Adrenal gland (tissue), 12 donors: Measurements from ENCODE around the gene PRDM16. TPM values are rescaled to one million over a fixed set of nuclear protein-coding genes. Genes with fewer than 3 reads are reported as not detected.

Experiments used
- DNase-seq, 7 donors: peaks; one replicate each; pipeline ENCODE4 v3.0.0-alpha.2; 2019 to 2020
- H3K27ac ChIP-seq, 5 donors: fragments of 200-600 bp; sonication (generic) in 4 of 5; 1 replicate in 3 of 5; 2 replicates in 2 of 5; pipeline versions ENCODE4 v1.5.1 to v1.8.0; 2016 to 2020; ENCODE audit warnings: mild to moderate bottlenecking in 1 of 5
- H3K27me3 ChIP-seq: fragments of 200-600 bp; 2 replicates; pipeline ENCODE4 v1.8.0; 2021
- H3K36me3 ChIP-seq, 2 donors: fragments of 200-600 bp; replicated peaks in 1 of 2; 1 replicate in 1 of 2; 2 replicates in 1 of 2; pipeline versions ENCODE4 v1.5.1 to v1.8.0; 2018 to 2022
- H3K4me1 ChIP-seq, 2 donors: fragments of 200-600 bp; replicated peaks in 1 of 2; 1 replicate in 1 of 2; 2 replicates in 1 of 2; pipeline versions ENCODE4 v1.5.1 to v1.8.0; 2018 to 2021
- H3K4me3 ChIP-seq, 4 donors: fragments of 200-600 bp; sonication (generic) in 3 of 4; one replicate each; pipeline ENCODE4 v1.5.1; 2016 to 2018
- H3K9me3 ChIP-seq, 3 donors: fragments of 200-600 bp; sonication (generic) in 1 of 3; replicated peaks in 1 of 3; 1 replicate in 2 of 3; 2 replicates in 1 of 3; pipeline versions ENCODE4 v1.5.1 to v1.8.0; 2016 to 2021
- POLR2A ChIP-seq, 2 donors: fragments of 450-650 bp; IDR thresholded peaks; one replicate each; pipeline ENCODE4 v1.6.1; 2017; ENCODE audit warnings: antibody characterized with exemption in 2 of 2, mild to moderate bottlenecking in 2 of 2, moderate library complexity in 1 of 2
- WGBS, 4 donors: extraction: QIAGEN DNeasy Blood & Tissue Kit in 2 of 4; methylation state at CpG; one replicate each; pipeline versions ENCODE4 v1.1.5 to v1.1.7; 2013 to 2017; 5-methylcytosine and 5-hydroxymethylcytosine counted together
- intact Hi-C, 2 donors: fragments of 100-400 bp; cut with DNase I; formaldehyde crosslinking; loops; one replicate each; pipeline versions ENCODE4 v1.14.1 to v1.15.0; 2022 to 2023
- polyA plus RNA-seq, 3 donors: library from polyadenylated mRNA; stranded (reverse); fragments of 200-250 nt in 2 of 3; fragments of 350-450 nt in 1 of 3; fragmentation: Illumina TruSeq in 1 of 3; extraction: RNeasy Lipid Tissue Mini Kit (QIAGEN cat#74804) in 1 of 3; gene quantifications; one replicate each; pipeline ENCODE4 v1.2.3, GENCODE V29; 2013 to 2014
- total RNA-seq, 9 donors: library from RNA; depleted of rRNA in 4 of 9; stranded (reverse); fragments of >200 nt in 4 of 9; fragments of 120-200 nt in 1 of 9; fragmentation: NEBNext Ultra II Directional in 1 of 9; extraction: Animal tissue kit (Norgen Biotek cat#: 25700) in 1 of 9; gene quantifications; one replicate each; pipeline versions ENCODE4 v1.1.0 to v1.2.4, GENCODE V29; 2013 to 2023
- TF ChIP-seq, protein P1 (sequence below), 6 experiments: fragments of 450-650 bp in 4 of 6; fragments of 200-600 bp in 2 of 6; sonication (generic) in 1 of 6; IDR thresholded peaks; 1 replicate in 5 of 6; 2 replicates in 1 of 6; pipeline versions ENCODE4 v1.5.1 to v1.8.0; 2016 to 2021; ENCODE audit warnings: antibody characterized with exemption in 6 of 6, mild to moderate bottlenecking in 2 of 6, moderate library complexity in 1 of 6
- donor health status: healthy with polysubstance abuse.
- donor health status: Bipolar disorder and iron deficiency.
- donor health status: DM: yes; HTN: yes; CAD: no.
- donor health status: DM: no; HTN: no; CAD: no.
- donor health status: DM: no; HTN: no; CAD: no.
- donor health status: DM: yes; HTN: yes; CAD: no.

PRDM16 gene
- total and polyA plus RNA-seq, 12 donors = 0.04 to 2.8 (median 0.61) TPM; not detected in 1

GRCh38 chr1:3082571-3083516 lies 13.8 kb downstream of the PRDM16 start:
- Histone ChIP-seq H3K4me3 (no peak overlapping the region), H3K27ac (no peak overlapping the region), H3K27me3 (no peaks in the 10 kb centered on the region), H3K36me3 (no peaks in the 10 kb centered on the region), H3K9me3 (no peaks in the 10 kb centered on the region), H3K4me1 (no peaks in the 10 kb centered on the region)
- intact Hi-C loops = no loop called here
- TF ChIP-seq POLR2A (IDR thresholded peaks at IDR 0.05) = no peak
- TF ChIP-seq, protein P1, sequence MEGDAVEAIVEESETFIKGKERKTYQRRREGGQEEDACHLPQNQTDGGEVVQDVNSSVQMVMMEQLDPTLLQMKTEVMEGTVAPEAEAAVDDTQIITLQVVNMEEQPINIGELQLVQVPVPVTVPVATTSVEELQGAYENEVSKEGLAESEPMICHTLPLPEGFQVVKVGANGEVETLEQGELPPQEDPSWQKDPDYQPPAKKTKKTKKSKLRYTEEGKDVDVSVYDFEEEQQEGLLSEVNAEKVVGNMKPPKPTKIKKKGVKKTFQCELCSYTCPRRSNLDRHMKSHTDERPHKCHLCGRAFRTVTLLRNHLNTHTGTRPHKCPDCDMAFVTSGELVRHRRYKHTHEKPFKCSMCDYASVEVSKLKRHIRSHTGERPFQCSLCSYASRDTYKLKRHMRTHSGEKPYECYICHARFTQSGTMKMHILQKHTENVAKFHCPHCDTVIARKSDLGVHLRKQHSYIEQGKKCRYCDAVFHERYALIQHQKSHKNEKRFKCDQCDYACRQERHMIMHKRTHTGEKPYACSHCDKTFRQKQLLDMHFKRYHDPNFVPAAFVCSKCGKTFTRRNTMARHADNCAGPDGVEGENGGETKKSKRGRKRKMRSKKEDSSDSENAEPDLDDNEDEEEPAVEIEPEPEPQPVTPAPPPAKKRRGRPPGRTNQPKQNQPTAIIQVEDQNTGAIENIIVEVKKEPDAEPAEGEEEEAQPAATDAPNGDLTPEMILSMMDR (IDR thresholded peaks at IDR 0.05) = no peak
- DNase-seq = no peak
- 76 to 92% (median 89%) methylated on average over 16 to 42 of the region's 42 CpGs for WGBS, 4 donors

- 61 to 83% (median 81%) methylated on average over 10 to 16 of the region's 16 CpGs for WGBS, 4 donors
- intact Hi-C loops = no loop called here
- TF ChIP-seq, protein P1 (IDR thresholded peaks at IDR 0.05) = no peak
- TF ChIP-seq POLR2A (IDR thresholded peaks at IDR 0.05) = no peak
- DNase-seq = no peak
- H3K9me3 ChIP-seq = no peaks in the 10 kb centered on the region
- no peaks in the 10 kb centered on the region for H3K27me3 ChIP-seq
- no peak overlapping the region for H3K4me3 ChIP-seq
- H3K36me3 ChIP-seq = no peaks in the 10 kb centered on the region
- no peaks in the 10 kb centered on the region for H3K4me1 ChIP-seq
- H3K27ac ChIP-seq = no peak overlapping the region
Measured at GRCh38 chr1:3084154-3084553, 15.2 kb downstream of the PRDM16 start.

DNA sequence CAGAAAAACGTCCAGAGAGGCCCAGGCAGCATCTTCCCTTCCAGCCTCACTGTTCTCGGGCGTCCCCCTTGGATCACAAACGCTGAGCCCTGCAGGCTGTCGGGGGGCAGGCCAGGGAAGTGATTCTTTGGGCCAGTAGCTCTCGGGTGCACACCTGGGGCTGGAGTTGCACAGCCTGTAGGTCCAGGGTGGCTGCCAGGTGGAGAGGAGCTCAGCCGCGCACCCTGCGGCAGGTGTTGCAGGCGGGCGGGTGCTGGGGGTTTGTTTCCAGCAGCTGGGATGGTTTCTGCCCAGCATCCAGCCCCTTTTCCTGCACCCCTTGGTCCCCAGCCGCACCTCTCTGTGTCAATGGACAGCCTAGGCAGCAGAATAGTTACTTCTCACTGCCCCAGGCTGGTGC lies 15.7 kb downstream of the PRDM16 start:
- no peak for DNase-seq
- Histone ChIP-seq H3K4me3 (no peak overlapping the region), H3K4me1 (no peaks in the 10 kb centered on the region), H3K27me3 (no peaks in the 10 kb centered on the region), H3K27ac (no peak overlapping the region), H3K36me3 (no peaks in the 10 kb centered on the region), H3K9me3 (no peaks in the 10 kb centered on the region)
- intact Hi-C loops = no loop called here
- WGBS, 4 donors = 85 to 92% (median 88%) methylated on average over 5 to 12 of the region's 12 CpGs
- TF ChIP-seq, protein P1 (IDR thresholded peaks at IDR 0.05) = no peak
- TF ChIP-seq POLR2A (IDR thresholded peaks at IDR 0.05) = no peak

- intact Hi-C loops = no loop called here
- TF ChIP-seq, protein P1 (IDR thresholded peaks at IDR 0.05) = no peak
- no peak for TF ChIP-seq POLR2A (IDR thresholded peaks at IDR 0.05)
- DNase-seq = no peak
- no peaks in the 10 kb centered on the region for H3K4me1 ChIP-seq
- H3K27ac ChIP-seq = no peak overlapping the region
- no peaks in the 10 kb centered on the region for H3K9me3 ChIP-seq
- H3K4me3 ChIP-seq = no peak overlapping the region
- WGBS, 4 donors = 74 to 86% (median 75%) methylated on average over 5 to 8 of the region's 8 CpGs; no CpG with 5 or more reads in 1 of the 4 donors
- no peaks in the 10 kb centered on the region for H3K27me3 ChIP-seq
- no peaks in the 10 kb centered on the region for H3K36me3 ChIP-seq
Measured at GRCh38 chr1:3085721-3086120, 16.7 kb downstream of the PRDM16 start.
